GF-D8 (cell line): ENCODE data around the gene TULP4.

Experiments used
- DNase-seq: peaks from one replicate; lab custom pipeline; 2025; lab: John Stamatoyannopoulos, UW

TULP4 gene

GRCh38 chr6:158559895-158560835, 247.9 kb downstream of the TULP4 start, which contains the start of gene TMEM181:
Gene TMEM181 (plus strand): TSS chr6:158560091. CDS start chr6:158560225, 134 bp downstream.
- peak; percentile 58 for DNase-seq

DNA sequence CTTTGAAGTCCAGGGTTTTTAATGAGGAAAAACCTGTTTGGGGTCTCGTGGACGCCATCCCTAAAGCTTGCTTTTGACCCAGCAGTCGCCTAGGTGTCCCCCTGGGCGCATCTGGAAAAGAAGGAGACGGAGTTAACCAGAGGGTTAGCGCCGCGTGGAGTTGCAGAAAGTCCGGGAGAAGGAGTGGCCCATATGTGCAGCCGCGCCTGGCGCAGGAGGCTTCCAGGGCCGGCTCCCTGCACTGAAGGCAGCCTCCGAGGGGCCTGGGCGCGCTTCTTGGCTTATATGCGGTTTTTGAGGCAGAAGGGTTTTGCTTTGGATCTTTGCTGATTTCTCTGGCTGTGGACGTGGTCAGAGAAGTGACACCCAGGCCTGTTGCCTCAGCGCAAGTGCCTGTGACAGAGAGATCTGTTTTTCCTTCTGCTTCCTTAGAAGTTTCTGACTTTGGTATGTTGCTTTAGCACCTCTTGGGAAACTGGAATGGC, 248.6 kb downstream of the TULP4 start:
- no peak for DNase-seq
